Activated T-helper 9 cell treated with anti-CD3 and anti-CD28 coated beads, Interleukin-2, amount 50 U/mL, for 16 hours (primary cell): ENCODE results near the gene ZNF32.
"Not testable (repeated sequence)": the region's sequence is repeated elsewhere in the genome, so short reads cannot be mapped to it uniquely, and the experiment has no call there.

Source experiments
- DNase-seq: peaks from one replicate; pipeline ENCODE4 v3.0.0-alpha.2; 2020; ENCODE audit warnings: low read depth

The ZNF32 gene

DNA sequence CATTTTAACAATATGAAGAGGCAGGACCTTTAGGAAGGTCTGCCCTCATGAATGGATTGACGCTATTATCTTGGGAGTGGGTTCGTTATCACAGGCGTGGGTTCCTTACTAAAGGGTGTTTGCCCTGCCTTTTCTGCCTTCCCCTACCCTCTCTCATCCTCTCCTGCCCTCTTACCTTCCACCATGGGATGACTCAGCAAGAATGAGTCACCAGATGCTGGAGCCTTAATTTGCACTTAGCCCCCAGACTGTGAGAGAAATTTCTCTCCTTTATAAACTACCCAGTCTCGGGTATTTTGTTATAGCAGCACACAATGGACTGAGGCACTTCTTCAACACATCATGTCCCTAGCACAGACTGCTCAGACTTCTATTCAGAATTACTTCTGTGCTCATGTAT is 31.4 kb upstream of the ZNF32 start:
- DNase-seq = no peak

- DNase-seq = no peak
Measured at GRCh38 chr10:43679509-43679908, 30.8 kb upstream of the ZNF32 start.

DNA sequence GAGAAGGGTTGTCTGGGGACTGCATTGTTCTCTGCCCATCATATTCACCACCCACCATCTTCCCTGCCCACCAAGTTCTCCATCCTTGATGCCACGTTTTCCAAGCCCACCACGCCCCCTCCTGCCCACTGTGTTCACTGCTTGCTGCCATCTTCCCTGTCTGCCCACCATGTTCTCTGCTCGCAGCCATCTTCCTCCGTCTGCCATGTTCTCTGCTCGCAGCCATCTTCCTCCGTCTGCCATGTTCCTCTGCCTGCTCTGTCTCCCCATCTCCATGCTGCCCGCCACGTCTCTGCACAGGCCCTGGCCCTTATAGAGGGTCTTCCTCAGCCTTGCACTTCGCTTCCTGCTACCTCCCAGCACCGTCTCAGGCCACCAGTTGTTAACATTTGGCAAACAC is 30.0 kb upstream of the ZNF32 start:
- no peak for DNase-seq

GRCh38 chr10:43676901-43677300 is 28.2 kb upstream of the ZNF32 start:
- DNase-seq = no peak

DNA sequence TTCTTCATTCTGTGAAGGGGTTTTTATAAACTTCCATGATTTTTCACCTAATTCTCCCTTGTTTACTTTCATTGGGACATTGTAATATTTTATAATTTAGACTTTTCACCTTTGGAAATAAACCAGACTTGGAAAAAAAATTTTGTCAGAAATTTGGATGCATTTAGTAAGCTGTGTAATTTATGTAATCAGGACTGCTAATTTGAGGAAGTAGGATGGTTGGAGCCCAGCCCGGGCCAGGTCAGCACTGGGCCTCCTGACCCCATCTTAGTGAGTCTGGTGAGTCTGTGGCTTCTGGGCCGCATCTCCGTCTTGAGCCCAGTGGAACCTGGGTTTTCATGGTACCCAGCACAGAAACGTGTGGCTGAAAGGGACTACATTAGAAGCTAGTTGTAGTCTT is 27.6 kb upstream of the ZNF32 start:
- no peak for DNase-seq

DNA sequence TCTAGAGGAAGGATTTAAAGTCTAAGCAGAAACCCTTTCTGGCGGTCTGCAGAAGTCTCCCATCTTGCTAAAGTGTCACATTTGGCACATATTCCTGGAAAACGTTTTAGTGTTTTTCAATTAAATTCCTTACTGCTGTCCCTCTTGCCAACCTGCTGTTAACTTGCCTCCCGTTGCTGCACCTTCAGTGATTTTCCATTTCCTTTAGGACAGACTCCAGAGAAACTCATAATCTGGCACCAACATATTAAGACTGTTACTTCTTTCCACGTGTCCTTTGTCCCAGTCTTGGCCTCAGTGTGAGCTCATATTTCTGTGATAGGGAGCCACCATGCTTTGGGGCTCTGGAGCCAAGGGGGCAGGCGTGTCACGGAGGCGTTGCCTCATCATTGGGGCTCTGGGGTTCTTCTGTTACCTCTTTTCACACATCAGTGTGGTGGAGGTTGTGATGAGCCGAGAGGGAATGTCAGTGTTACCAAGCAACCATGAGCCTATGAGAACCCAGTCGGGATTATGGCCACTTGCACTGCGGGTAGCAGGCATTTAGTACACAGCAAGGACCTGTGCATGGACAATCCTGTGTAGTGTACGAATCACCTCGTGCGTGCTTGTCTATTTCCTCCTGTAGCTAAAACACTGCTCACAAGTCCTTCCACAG is 26.0 kb upstream of the ZNF32 start:
- DNase-seq = no peak

DNA sequence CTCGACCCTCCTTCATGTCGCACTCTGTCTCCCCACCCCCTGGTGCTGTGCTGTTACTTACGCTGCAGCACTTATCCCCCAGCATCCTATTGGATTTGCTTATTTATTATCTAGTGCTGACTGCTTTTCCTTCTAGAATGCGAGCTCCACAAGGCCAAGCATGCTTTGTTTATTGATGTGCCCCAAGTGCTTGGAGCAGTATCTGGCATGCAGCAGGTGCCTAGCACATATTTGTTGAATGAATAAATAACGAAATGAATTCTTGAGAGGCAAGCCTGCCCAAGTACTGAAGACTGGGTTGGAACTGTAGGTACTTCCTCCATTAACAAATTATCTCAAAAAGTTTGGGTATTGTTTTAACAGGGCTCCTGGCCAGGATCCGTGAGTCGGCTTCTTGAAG is 24.8 kb upstream of the ZNF32 start:
- DNase-seq = no peak

GRCh38 chr10:43671659-43672531 is 23.2 kb upstream of the ZNF32 start:
- no peak for DNase-seq

GRCh38 chr10:43669386-43669785 is 20.7 kb upstream of the ZNF32 start:
- no peak for DNase-seq

- DNase-seq = no peak
Measured at GRCh38 chr10:43667761-43668386, 19.2 kb upstream of the ZNF32 start.

DNA sequence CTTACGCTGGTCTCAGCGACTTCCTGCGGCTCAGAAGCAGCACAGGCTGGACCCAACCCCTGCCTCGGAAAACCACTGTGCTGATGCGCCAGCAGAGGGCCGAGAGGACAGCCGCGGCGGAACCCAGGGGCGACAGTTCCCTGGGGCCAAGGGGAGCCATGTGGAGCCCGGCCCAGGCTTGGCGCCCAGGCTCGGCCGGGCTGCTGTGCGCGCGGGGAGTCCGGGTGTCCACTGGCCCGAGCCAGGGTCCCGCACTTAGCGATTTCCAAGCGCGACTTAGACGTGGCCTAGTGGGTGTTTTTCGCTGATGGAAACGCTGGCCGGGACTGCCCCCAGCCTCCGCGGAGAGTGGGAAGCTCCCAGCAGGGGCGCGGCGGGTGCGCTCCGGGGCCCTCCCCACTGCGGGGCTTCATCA is 18.6 kb upstream of the ZNF32 start:
- no peak for DNase-seq

DNA sequence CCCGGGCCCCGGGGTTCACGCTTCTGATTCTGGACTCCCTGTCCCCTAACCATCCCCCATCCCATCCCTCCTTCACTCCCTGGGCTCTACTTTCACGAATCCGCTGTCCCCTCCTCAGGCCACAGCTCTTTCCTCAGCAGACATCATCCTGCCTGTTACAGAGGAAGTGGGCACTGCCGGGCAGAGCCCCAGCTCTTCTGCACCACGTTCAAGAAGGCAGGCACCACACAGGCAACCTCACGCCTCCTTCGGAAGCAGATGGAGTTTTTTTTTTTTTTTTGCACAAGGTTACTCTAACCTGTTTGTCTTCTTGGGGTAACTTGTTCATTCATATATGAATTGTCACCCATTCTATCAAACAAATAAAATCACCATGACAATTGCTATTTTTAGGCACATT is 17.9 kb upstream of the ZNF32 start:
- no peak for DNase-seq

DNA sequence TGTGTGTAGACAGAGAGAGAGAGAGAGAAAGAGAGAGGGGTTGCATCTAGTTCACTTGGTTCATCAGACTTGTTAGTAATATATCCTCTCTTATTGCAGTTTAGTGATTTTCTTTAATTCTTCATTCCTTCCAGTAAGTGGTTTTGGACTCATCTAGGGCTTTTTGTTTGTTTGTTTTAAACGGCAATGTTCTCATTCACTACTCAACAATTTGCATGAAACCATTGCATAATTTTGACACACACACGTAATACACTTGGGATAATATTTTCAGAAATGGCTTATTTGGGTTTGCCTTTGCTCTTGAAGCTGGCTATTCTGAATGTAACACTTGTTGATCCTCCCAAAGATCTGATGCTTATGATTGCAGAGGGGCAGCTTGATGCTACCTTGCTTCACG is 16.4 kb upstream of the ZNF32 start:
- no peak for DNase-seq

- no peak for DNase-seq
Measured at GRCh38 chr10:43658227-43658626, 9.5 kb upstream of the ZNF32 start.

- no peak for DNase-seq
Measured at GRCh38 chr10:43655311-43655710, 6.6 kb upstream of the ZNF32 start.

DNA sequence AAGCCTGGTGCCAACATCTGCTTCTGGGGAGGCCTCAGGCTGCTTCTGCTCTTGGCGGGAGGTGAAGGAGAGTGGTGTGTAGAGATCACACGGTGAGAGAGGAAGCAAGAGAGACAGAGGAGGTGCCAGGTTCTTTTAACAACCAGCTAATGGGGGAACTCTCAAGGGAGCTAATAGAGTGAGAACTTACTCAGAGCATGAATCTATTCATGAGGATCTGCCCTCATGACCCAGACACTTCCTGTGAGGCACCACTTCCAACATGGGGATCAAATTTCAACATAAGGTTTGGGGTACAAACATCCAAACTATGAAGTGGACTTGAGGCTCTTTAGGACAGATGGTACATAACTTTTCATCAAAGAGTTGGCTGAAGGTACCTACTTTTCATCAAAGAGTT is 5.1 kb upstream of the ZNF32 start:
- no peak for DNase-seq

DNA sequence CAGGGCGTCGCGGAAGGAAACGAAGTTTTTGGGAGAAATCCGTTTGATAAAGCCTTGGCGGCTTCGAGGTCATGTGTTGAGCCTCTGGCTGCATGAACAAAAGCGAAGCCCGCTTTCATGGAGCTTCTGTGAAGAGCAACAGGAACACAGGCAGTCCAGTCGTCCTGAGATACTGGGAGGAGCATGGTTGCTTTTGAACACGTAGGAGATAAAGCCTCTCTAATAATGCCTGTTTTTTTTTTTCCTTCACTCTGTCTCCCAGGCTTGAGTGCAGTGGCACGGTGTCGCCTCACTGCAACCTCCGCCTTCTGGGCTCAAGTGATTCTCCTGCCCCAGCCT is 473 bp upstream of the ZNF32 start:
- DNase-seq = no peak

DNA sequence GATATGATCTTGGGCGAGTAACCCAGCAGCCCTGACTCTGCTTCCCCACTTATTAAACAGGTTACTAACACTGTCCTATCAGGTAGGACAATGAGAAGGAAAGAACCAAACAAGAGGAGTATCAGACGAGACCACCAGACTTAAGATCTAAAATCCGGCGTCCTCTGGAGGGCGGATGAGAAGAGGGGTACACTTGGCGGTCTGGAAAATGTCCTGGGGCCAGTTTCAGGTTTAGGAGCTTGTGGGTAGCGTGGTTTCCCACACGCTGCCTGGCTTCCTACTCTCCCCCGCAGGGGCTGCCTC is 635 bp downstream of the ZNF32 start:
- DNase-seq = no peak

DNA sequence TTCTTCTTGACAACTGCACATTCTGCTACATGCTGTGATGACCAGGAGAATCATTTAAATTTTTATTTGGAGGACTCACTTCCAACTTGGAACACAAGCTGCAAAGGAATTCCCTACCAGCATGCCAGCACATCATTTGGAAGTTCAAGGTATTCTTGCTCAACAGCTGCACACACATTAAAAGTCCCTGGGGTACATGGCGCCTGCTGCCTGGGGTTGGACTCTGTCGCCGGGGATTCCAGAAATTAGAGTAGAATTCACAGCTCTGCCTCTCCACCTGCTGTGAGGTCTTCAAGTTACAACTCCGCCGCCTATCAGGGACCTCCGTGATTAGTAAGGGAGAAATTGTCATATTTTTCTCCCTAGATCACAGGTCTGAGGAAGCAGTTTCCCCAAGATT is 1.1 kb downstream of the ZNF32 start:
- no peak for DNase-seq

DNA sequence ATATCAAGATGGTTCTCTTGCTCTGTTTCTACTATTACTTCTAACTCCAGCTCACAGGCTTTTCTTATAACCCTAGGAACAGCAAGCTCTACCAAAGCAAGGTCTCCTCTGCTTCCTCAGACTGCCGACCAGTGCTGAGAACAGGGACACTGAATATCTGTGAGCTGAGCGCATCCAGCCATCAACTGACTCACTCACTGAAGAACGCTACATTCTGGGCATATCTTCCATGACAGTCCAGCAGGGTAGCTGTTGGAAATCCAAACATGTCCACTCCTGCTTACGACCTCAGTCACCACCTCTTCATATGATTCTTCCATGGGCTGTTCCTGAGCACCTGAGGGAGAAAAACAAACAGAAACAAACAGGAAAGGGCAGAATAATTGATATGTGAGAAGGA is 2.8 kb downstream of the ZNF32 start:
- no peak for DNase-seq

DNA sequence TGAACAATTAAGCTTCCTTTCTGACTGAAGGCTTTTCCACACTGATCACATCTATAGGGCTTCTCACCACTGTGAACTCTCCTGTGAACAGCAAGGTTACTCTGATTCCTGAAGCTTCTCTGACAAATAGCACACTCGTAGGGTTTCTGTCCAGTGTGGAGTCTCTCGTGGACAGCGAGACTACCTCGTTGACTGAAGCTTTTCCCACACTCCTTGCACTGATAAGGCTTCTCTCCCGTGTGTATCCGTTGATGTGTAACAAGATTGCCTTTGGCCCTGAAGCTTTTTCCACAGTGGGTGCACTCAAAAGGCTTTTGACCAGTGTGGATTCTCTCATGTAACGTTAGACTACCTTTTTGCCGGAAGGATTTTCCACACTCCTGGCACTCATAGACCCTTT is 4.4 kb downstream of the ZNF32 start:
- no peak for DNase-seq

- no peak for DNase-seq
Measured at GRCh38 chr10:43640603-43641002, 8.1 kb downstream of the ZNF32 start.

GRCh38 chr10:43635816-43636215 is 12.9 kb downstream of the ZNF32 start:
- not testable (repeated sequence) for DNase-seq

GRCh38 chr10:43628956-43629355 is 19.7 kb downstream of the ZNF32 start:
- no peak for DNase-seq
